Fibroblast of lung (primary cell): ENCODE results near the gene CENPB. TPM values are rescaled to one million over a fixed set of nuclear protein-coding genes. Genes with fewer than 3 reads are reported as not detected.
A peak's percentile ranks its signal among the peaks of the same experiment; 100 is the strongest.

Source experiments
- DNase-seq, 2 donors: peaks; one replicate each; pipeline versions ENCODE4 v3.0.0 to v3.0.0-alpha.2; 2010; ENCODE audit warnings: low read depth in 2 of 2
- H2AFZ ChIP-seq: 2 replicates; pipeline ENCODE4 v1.5.1; 2012; ENCODE audit warnings: low read length, control low read depth, inconsistent platforms
- H3K27ac ChIP-seq: 2 replicates; pipeline ENCODE4 v1.5.1; 2011; ENCODE audit warnings: low read length, control low read depth; ENCODE audit not compliant: insufficient read depth
- H3K27me3 ChIP-seq: 2 replicates; pipeline ENCODE4 v1.5.1; 2011; ENCODE audit warnings: mild to moderate bottlenecking, low read length; ENCODE audit not compliant: control insufficient read depth, insufficient read depth
- H3K36me3 ChIP-seq: 2 replicates; pipeline ENCODE4 v1.5.1; 2011; ENCODE audit warnings: low read length; ENCODE audit not compliant: control insufficient read depth, insufficient read depth
- H3K4me1 ChIP-seq: 2 replicates; pipeline ENCODE4 v1.5.1; 2011; ENCODE audit warnings: low read length; ENCODE audit not compliant: control insufficient read depth, insufficient read depth; ENCODE audit errors: extremely low read depth
- H3K4me2 ChIP-seq: 2 replicates; pipeline ENCODE4 v1.5.1; 2011; ENCODE audit warnings: low read length, control low read depth; ENCODE audit not compliant: insufficient read depth; ENCODE audit errors: extremely low read depth
- H3K4me3 ChIP-seq, 4 experiments: fragments of 200-600 bp in 1 of 4; sonication (generic) in 1 of 4; replicated peaks in 1 of 4; 2 replicates each; pipeline ENCODE4 v1.5.1; 2011 to 2016; ENCODE audit warnings: low read length in 4 of 4, low read depth in 3 of 4, mild to moderate bottlenecking in 3 of 4, control low read depth in 2 of 4, inconsistent platforms in 1 of 4, mixed read lengths in 1 of 4; ENCODE audit not compliant: insufficient read depth in 1 of 4; ENCODE audit errors: control extremely low read depth in 1 of 4
- H3K79me2 ChIP-seq: 2 replicates; pipeline ENCODE4 v1.5.1; 2012; ENCODE audit warnings: mild to moderate bottlenecking, low read length, inconsistent platforms; ENCODE audit not compliant: control insufficient read depth, insufficient read depth
- H3K9ac ChIP-seq: 2 replicates; pipeline ENCODE4 v1.5.1; 2011; ENCODE audit warnings: mild to moderate bottlenecking, low read length, control low read depth; ENCODE audit not compliant: insufficient read depth
- H3K9me3 ChIP-seq: 2 replicates; pipeline ENCODE4 v1.5.1; 2012; ENCODE audit warnings: low read depth, low read length; ENCODE audit not compliant: control insufficient read depth, insufficient read depth
- H4K20me1 ChIP-seq: 2 replicates; pipeline ENCODE4 v1.5.1; 2011; ENCODE audit warnings: low read length; ENCODE audit not compliant: control insufficient read depth, insufficient read depth; ENCODE audit errors: extremely low read depth
- CTCF ChIP-seq, 2 donors: IDR thresholded peaks in 1 of 2; conservative IDR thresholded peaks in 1 of 2; 1 replicate in 1 of 2; 2 replicates in 1 of 2; pipeline ENCODE4 v1.5.1; 2011 to 2012; ENCODE audit warnings: low read length in 2 of 2, control low read depth in 1 of 2, inconsistent platforms in 1 of 2, low read depth in 1 of 2, mild to moderate bottlenecking in 1 of 2
- EZH2 ChIP-seq: IDR thresholded peaks from 2 replicates; pipeline ENCODE4 v1.5.1; 2012; ENCODE audit warnings: low read length, control low read depth, mild to moderate bottlenecking; ENCODE audit errors: missing control alignments
- polyA plus RNA-seq, 2 donors: library from polyadenylated mRNA; depleted of rRNA in 1 of 2; stranded (reverse) in 1 of 2; unstranded in 1 of 2; fragments of >200 nt; gene quantifications; 2 replicates each; pipeline ENCODE4 v1.2.1, GENCODE V29; 2011 to 2012; ENCODE audit warnings: missing spikeins in 1 of 2
- total RNA-seq: library from RNA; depleted of rRNA; stranded (reverse); fragments of >200 nt; gene quantifications from 2 replicates; pipeline ENCODE4 v1.2.1, GENCODE V29; 2014

CENPB gene
- total and polyA plus RNA-seq, 2 donors (not counting 1 experiment from before 2014, with no cell fraction given), result 32.6 to 106 TPM

- H3K9ac ChIP-seq, result no peak overlapping the region
- no peak overlapping the region for H3K4me2 ChIP-seq
- peaks cover 11% of the 10 kb centered on the region for H3K79me2 ChIP-seq
- H3K27ac ChIP-seq, result no peak overlapping the region
- H3K4me1 ChIP-seq, result peaks cover 14% of the 10 kb centered on the region
- TF ChIP-seq EZH2 (no peak), CTCF (conservative IDR thresholded peaks at IDR 0.05 in 1 of 2, IDR thresholded peaks at IDR 0.05 in 1 of 2; ENCODE audit: low read depth in 1 of 2, low read length in 2 of 2) (no peak)
- H3K9me3 ChIP-seq, result no peaks in the 10 kb centered on the region
- no peak for DNase-seq
- H3K36me3 ChIP-seq, result no peaks in the 10 kb centered on the region
- H2AFZ ChIP-seq, result no peak overlapping the region
- no peaks in the 10 kb centered on the region for H4K20me1 ChIP-seq
- no peaks in the 10 kb centered on the region for H3K27me3 ChIP-seq
- no peak overlapping the region for H3K4me3 ChIP-seq
Measured at GRCh38 chr20:3778976-3779375, 7.6 kb downstream of the CENPB start.

GRCh38 chr20:3777716-3778629, 8.6 kb downstream of the CENPB start:
- Histone ChIP-seq H3K9me3 (no peaks in the 10 kb centered on the region), H2AFZ (peak overlapping the region; percentile 90), H3K27ac (no peak overlapping the region), H3K4me2 (peak overlapping the region; percentile 95), H3K36me3 (no peaks in the 10 kb centered on the region), H4K20me1 (no peaks in the 10 kb centered on the region), H3K9ac (no peak overlapping the region), H3K79me2 (peaks cover under 1% of the 10 kb centered on the region), H3K27me3 (no peaks in the 10 kb centered on the region), H3K4me3 (peak overlapping the region; percentile 26 to 60 (median 45)), H3K4me1 (peaks cover 6% of the 10 kb centered on the region)
- peak in 1 of 2 donors; percentile 3 for TF ChIP-seq CTCF (conservative IDR thresholded peaks at IDR 0.05 in 1 of 2, IDR thresholded peaks at IDR 0.05 in 1 of 2; ENCODE audit: low read depth in 1 of 2, low read length in 2 of 2)
- TF ChIP-seq EZH2, result peak; percentile 33
- peak in 1 of 2 donors; percentile 33 for DNase-seq

GRCh38 chr20:3777381-3777715, 9.2 kb downstream of the CENPB start:
- Histone ChIP-seq H3K9me3 (no peaks in the 10 kb centered on the region), H3K4me3 (peak overlapping the region; percentile 26 to 60 (median 45)), H3K79me2 (no peaks in the 10 kb centered on the region), H4K20me1 (no peaks in the 10 kb centered on the region), H2AFZ (peak overlapping the region; percentile 90), H3K36me3 (no peaks in the 10 kb centered on the region), H3K4me1 (peaks cover 6% of the 10 kb centered on the region), H3K4me2 (peak overlapping the region; percentile 95), H3K9ac (no peak overlapping the region), H3K27me3 (no peaks in the 10 kb centered on the region), H3K27ac (no peak overlapping the region)
- DNase-seq, result no peak
- TF ChIP-seq EZH2 (no peak), CTCF (conservative IDR thresholded peaks at IDR 0.05 in 1 of 2, IDR thresholded peaks at IDR 0.05 in 1 of 2; ENCODE audit: low read depth in 1 of 2, low read length in 2 of 2) (no peak)
